ENCODE measurements around the gene PFKFB4. TPM values are rescaled to one million over a fixed set of nuclear protein-coding genes. Genes with fewer than 3 reads are reported as not detected.
"Not testable (repeated sequence)": the region's sequence is repeated elsewhere in the genome, so short reads cannot be mapped to it uniquely, and the experiment has no call there.

PFKFB4 gene
- total RNA-seq, 1 donor from 2014 or later = 12.9 TPM

DNA sequence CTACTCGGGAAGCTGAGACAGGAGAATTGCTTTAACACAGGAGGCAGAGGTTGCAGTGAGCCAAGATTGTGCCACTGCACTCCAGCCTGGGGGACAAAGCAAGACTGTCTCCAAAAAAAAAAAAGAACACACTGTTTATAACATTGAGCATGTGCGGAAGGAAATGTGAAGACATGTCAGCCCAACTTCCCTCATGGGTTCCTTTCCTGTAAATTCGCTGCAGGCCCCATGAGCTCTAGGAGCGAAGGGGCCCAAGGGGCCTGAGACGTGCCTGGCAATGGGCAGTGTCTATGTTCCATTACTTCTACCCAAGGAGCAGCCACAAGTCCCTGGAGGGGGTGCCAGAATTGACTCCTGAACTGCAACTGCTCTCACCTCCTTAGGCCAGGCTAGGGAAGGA lies 3.2 kb downstream of the PFKFB4 start:
- Histone ChIP-seq H3K4me3 (no peak overlapping the region), H3K27me3 (ENCODE audit: low read depth) (no peaks in the 10 kb centered on the region), H3K4me1 (peaks cover 30% of the 10 kb centered on the region), H3K9me3 (no peaks in the 10 kb centered on the region), H3K27ac (peak overlapping the region; percentile 18), H3K36me3 (no peaks in the 10 kb centered on the region)
- ATAC-seq = no peak
- intact Hi-C loops (cut with DNase I) = loop anchor here (10.0 kb wide), 1 partner anchor 89 kb away; a partner anchor contains a TSS
- TF ChIP-seq, protein P1, sequence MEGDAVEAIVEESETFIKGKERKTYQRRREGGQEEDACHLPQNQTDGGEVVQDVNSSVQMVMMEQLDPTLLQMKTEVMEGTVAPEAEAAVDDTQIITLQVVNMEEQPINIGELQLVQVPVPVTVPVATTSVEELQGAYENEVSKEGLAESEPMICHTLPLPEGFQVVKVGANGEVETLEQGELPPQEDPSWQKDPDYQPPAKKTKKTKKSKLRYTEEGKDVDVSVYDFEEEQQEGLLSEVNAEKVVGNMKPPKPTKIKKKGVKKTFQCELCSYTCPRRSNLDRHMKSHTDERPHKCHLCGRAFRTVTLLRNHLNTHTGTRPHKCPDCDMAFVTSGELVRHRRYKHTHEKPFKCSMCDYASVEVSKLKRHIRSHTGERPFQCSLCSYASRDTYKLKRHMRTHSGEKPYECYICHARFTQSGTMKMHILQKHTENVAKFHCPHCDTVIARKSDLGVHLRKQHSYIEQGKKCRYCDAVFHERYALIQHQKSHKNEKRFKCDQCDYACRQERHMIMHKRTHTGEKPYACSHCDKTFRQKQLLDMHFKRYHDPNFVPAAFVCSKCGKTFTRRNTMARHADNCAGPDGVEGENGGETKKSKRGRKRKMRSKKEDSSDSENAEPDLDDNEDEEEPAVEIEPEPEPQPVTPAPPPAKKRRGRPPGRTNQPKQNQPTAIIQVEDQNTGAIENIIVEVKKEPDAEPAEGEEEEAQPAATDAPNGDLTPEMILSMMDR (IDR thresholded peaks at IDR 0.05) = no peak
- no peak for DNase-seq

DNA sequence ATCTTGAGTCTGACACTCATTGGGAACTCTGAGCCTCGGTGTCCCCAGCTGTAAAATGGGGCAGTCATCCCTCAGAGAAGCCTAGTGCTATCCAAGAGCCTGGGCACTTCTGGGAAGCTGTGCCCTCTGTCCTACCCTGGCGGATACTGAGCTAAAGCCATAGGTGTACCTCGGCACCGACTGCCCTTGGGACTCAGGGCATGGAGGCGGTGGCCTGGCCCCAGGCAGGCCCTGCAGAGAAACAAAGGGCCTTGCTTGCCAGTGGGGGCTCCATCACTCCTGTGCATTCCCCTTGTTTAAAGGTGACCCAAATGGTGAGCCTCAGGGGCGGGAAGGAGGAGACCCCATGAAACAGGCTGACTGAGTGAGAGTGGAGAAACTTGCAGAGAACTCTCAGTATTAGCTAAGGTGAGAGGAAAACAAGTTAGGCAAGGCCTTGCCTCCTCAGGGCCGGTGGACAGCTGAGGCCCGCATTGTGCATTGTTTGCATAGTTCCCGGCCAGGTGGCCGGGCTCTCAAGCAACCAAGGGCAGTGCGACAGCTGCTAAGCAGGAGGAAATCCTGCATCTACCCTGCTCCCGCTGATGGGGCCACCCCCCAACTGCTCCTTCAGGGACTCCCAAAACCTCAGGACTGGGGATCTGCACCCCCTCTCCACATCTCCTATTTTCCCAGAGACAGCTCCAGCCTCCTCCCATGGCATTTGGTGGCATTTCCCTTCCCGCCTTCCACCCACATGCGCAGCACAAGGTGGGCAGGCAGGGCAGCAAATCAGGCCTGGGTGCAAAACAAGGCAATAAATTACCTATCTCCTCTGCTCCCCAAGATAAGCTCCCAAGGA lies 4.3 kb downstream of the PFKFB4 start:
- peak overlapping the region; percentile 13 for H3K27ac ChIP-seq
- DNase-seq (no peak), ATAC-seq (no peak)
- no peaks in the 10 kb centered on the region for H3K27me3 ChIP-seq (ENCODE audit: low read depth)
- TF ChIP-seq, protein P1 (IDR thresholded peaks at IDR 0.05) = no peak
- intact Hi-C loops (cut with DNase I) = loop anchor here (10.0 kb wide), 1 partner anchor 88 kb away; a partner anchor contains a TSS
- no peaks in the 10 kb centered on the region for H3K9me3 ChIP-seq
- H3K4me1 ChIP-seq = peaks cover 19% of the 10 kb centered on the region
- H3K4me3 ChIP-seq = no peak overlapping the region
- H3K36me3 ChIP-seq = peaks cover under 1% of the 10 kb centered on the region

DNA sequence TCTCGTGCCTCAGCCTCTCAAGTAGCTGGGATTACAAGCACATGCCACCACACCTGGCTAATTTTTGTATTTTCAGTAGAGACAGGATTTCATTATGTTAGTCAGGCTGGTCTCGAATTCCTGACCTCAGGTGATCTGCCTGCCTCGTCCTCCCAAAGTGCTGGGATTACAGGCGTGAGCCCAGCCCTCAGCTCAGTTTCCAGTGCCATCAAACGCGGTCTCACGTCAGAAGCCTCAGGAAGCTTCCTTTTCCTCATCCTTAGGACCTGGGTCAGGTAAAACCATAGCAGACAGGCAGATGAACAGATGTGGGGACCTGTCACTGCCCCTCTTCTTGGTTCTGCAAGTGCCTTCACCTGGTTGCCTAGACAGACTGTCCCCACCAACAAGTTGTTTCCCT lies 5.0 kb downstream of the PFKFB4 start:
- not testable (repeated sequence) for H3K4me3 ChIP-seq; DNase-seq; H3K27me3 ChIP-seq (ENCODE audit: low read depth); H3K36me3 ChIP-seq; ATAC-seq; H3K9me3 ChIP-seq
- H3K4me1 ChIP-seq = peaks cover 16% of the 10 kb centered on the region
- intact Hi-C loops (cut with DNase I) = loop anchor here (10.0 kb wide), 1 partner anchor 87 kb away; a partner anchor contains a TSS
- peak overlapping the region; percentile 13 for H3K27ac ChIP-seq

DNA sequence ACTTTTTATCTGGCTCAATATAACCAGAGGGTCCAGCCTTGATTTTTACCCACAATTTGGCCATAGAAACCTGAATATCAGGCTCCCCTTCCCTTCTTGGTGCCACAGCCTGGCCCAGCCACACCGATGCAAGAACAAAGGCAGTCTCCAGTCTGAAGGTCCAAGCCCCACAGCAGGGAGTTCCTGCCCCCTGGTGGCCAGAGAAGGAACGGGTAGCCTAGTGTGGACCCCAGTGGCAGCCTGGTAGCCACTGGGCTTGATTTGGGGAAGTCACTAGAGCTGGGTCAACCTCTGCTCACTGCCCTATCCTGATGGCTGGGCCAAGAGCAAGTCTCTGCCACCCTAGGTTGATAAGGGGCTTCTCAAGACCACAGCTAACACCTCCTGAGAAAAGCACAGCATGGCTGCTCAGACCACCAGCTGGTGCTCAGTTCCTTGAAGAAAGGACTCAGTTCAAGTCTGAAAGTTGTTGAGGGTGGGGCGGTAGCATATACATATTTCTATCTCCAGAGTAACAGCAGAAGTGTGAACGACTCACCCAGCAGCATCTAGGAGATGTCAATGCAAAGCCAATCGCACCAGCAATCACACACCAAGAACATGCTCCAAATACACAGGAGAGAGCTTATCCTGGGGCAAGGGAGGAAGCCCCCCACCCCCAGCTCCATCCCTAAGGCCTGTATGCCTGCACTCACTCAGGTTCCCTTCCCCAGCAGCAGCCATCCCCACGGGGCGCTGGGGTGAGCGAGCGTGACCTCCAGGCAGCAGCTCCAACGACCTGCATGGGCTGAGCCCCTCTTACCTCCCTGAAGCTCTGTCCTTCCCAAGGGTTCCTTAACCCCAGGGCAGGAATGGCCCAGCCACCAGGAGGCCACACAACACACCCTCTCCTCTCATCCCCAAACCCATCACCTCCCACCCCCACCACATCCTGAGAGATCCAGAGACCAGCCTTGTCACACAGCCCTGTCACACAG lies 7.6 kb downstream of the PFKFB4 start:
- ATAC-seq (peak; percentile 91 to 92), DNase-seq (peak; percentile 90)
- TF ChIP-seq, protein P1 (IDR thresholded peaks at IDR 0.05) = peak; percentile 96
- peaks cover 5% of the 10 kb centered on the region for H3K36me3 ChIP-seq
- intact Hi-C loops (cut with DNase I) = no loop called here
- no peak overlapping the region for H3K27ac ChIP-seq
- H3K4me3 ChIP-seq = no peak overlapping the region
- H3K9me3 ChIP-seq = no peaks in the 10 kb centered on the region
- no peaks in the 10 kb centered on the region for H3K27me3 ChIP-seq (ENCODE audit: low read depth)
- H3K4me1 ChIP-seq = peaks cover 7% of the 10 kb centered on the region

DNA sequence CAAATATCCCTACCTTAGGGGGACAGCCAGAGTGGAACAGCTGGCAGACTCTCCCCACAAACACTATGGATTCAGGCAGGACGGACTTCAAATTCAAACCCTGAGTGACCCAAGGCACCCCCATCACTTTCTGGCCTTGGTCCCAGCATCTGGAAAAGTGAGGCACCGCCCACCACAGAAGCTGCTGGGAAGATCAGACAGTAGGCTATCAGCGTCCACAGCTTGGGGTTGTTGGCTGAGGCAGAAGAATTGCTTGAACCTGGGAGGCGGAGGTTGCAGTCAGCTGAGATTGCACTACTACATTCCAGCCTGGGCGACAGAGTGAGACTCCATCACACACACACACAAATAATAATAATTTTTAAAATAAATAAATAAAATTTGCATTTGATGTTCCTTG lies 8.5 kb downstream of the PFKFB4 start:
- H3K27me3 ChIP-seq (ENCODE audit: low read depth) = no peaks in the 10 kb centered on the region
- intact Hi-C loops (cut with DNase I) = no loop called here
- ATAC-seq (no peak), DNase-seq (no peak)
- H3K36me3 ChIP-seq = peaks cover 5% of the 10 kb centered on the region
- peaks cover 13% of the 10 kb centered on the region for H3K4me1 ChIP-seq
- no peak overlapping the region for H3K4me3 ChIP-seq
- H3K27ac ChIP-seq = no peak overlapping the region
- H3K9me3 ChIP-seq = no peaks in the 10 kb centered on the region
- TF ChIP-seq, protein P1 (IDR thresholded peaks at IDR 0.05) = no peak

Measured in lower lobe of right lung (tissue), 2 donors.